Astrocyte (in vitro differentiated cells and primary cell): ENCODE data around the gene SLC25A22. TPM values are rescaled to one million over a fixed set of nuclear protein-coding genes. Genes with fewer than 3 reads are reported as not detected.

Source experiments
- DNase-seq: peaks from one replicate; pipeline ENCODE4 v3.0.0-alpha.2; 2010; ENCODE audit warnings: low read depth
- FAIRE-seq: peaks from 2 replicates; lab custom pipeline; 2011; peaks lifted over from hg19 to GRCh38; lab: Jason Lieb, UNC
- H2AFZ ChIP-seq: 2 replicates; pipeline ENCODE4 v1.6.0; 2012; ENCODE audit warnings: low read depth, low read length, inconsistent platforms
- H3K27ac ChIP-seq: 2 replicates; pipeline ENCODE4 v1.5.1; 2011; ENCODE audit warnings: low read depth, low read length, inconsistent platforms
- H3K27me3 ChIP-seq: 2 replicates; pipeline ENCODE4 v1.6.0; 2011; ENCODE audit warnings: low read length, inconsistent platforms; ENCODE audit not compliant: insufficient read depth
- H3K36me3 ChIP-seq: 2 replicates; pipeline ENCODE4 v1.5.1; 2011; ENCODE audit warnings: low read length, inconsistent platforms; ENCODE audit not compliant: insufficient read depth
- H3K4me1 ChIP-seq: 2 replicates; pipeline ENCODE4 v1.5.1; 2011; ENCODE audit warnings: low read length, inconsistent platforms; ENCODE audit not compliant: insufficient read depth
- H3K4me2 ChIP-seq: 2 replicates; pipeline ENCODE4 v1.6.0; 2012; ENCODE audit warnings: low read length, inconsistent platforms
- H3K4me3 ChIP-seq: 2 replicates; pipeline ENCODE4 v1.5.1; 2011; ENCODE audit warnings: low read depth, mild to moderate bottlenecking, low read length, inconsistent platforms; ENCODE audit not compliant: insufficient read depth
- H3K79me2 ChIP-seq: 2 replicates; pipeline ENCODE4 v1.6.0; 2012; ENCODE audit warnings: mild to moderate bottlenecking, low read length, inconsistent platforms; ENCODE audit not compliant: insufficient read depth
- H3K9ac ChIP-seq: 2 replicates; pipeline ENCODE4 v1.6.0; 2012; ENCODE audit warnings: mild to moderate bottlenecking, low read length, inconsistent platforms
- H3K9me3 ChIP-seq: 2 replicates; pipeline ENCODE4 v1.5.1; 2012; ENCODE audit warnings: low read depth, mild to moderate bottlenecking, low read length, inconsistent platforms; ENCODE audit not compliant: insufficient read depth
- H4K20me1 ChIP-seq: 2 replicates; pipeline ENCODE4 v1.6.0; 2012; ENCODE audit warnings: low read length, inconsistent platforms; ENCODE audit not compliant: insufficient read depth
- H3K27ac Mint-ChIP-seq: one replicate; pipeline ENCODE4 v1.8.0; 2021; ENCODE audit warnings: mild to moderate bottlenecking, mixed read lengths; ENCODE audit not compliant: unreplicated experiment
- H3K27me3 Mint-ChIP-seq: one replicate; pipeline ENCODE4 v1.8.0; 2021; ENCODE audit warnings: low read depth, mixed read lengths; ENCODE audit not compliant: unreplicated experiment
- H3K36me3 Mint-ChIP-seq: one replicate; pipeline ENCODE4 v1.8.0; 2021; ENCODE audit warnings: low read depth, mixed read lengths; ENCODE audit not compliant: unreplicated experiment
- H3K4me1 Mint-ChIP-seq: one replicate; pipeline ENCODE4 v1.8.0; 2021; ENCODE audit warnings: low read depth, mixed read lengths; ENCODE audit not compliant: unreplicated experiment
- H3K4me3 Mint-ChIP-seq: one replicate; pipeline ENCODE4 v1.8.0; 2021; ENCODE audit warnings: mild to moderate bottlenecking, moderate library complexity, mixed read lengths; ENCODE audit not compliant: unreplicated experiment
- H3K9me3 Mint-ChIP-seq: one replicate; pipeline ENCODE4 v1.8.0; 2021; ENCODE audit warnings: mild to moderate bottlenecking, mixed read lengths; ENCODE audit not compliant: unreplicated experiment
- CTCF ChIP-seq: IDR thresholded peaks from 2 replicates; pipeline ENCODE4 v1.5.1; 2011; ENCODE audit warnings: low read depth, mild to moderate bottlenecking, inconsistent platforms, low read length, moderate library complexity; ENCODE audit not compliant: insufficient read depth
- EZH2 ChIP-seq: IDR thresholded peaks from 2 replicates; pipeline ENCODE4 v1.6.1; 2012; ENCODE audit warnings: mild to moderate bottlenecking, low read length, inconsistent platforms; ENCODE audit not compliant: insufficient read depth
- total RNA-seq: library from RNA; stranded (reverse); gene quantifications from 2 replicates; pipeline ENCODE4 v1.2.1, GENCODE V29; 2021

Gene SLC25A22
- total RNA-seq, 1 donor from 2014 or later = 21.4 TPM

DNA sequence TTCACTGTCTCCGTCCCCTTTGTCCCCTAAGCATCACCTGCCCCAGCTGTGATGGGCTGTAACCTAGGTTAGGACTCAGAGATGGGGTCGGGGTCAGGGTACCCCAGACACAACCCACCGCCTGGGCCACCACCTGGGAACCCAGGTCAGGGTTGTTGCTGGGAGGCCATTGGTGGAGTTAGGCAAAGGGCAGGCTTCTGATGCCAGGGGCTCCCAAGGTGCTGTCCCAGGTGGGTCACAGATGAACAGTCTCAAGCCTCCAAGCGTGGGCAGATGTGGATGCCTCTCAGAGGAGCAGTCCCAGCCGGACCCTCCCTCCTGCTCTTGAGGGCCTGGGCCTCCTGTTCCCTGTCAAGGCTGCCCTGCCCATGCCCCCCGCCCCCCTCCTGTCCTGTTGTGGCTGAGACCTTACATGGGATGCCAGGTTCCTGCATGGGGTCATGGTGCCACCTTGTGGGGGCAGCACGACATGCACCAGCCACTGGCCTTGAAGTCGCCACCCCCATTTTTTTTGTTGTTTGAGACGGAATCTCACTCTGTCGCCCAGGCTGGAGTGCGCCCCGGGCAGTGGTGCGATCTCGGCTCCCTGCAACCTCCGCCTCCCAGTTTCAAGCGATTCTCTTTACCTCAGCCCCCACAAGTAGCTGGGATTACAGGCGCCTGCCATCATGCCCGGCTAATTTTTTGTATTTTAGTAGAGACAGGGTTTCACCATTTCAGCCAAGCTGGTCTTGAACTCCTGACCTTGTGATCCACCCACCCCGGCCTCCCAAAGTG lies 32.9 kb downstream of the SLC25A22 start:
- H3K27me3 Mint-ChIP-seq = no peaks in the 10 kb centered on the region
- Histone ChIP-seq H2AFZ (no peak overlapping the region), H3K4me3 (no peak overlapping the region), H3K4me1 (peaks cover 7% of the 10 kb centered on the region), H3K4me2 (no peak overlapping the region), H3K79me2 (peaks cover 2% of the 10 kb centered on the region), H3K27me3 (no peaks in the 10 kb centered on the region), H3K36me3 (peaks cover 17% of the 10 kb centered on the region), H3K27ac (no peak overlapping the region), H4K20me1 (peaks cover 61% of the 10 kb centered on the region), H3K9ac (no peak overlapping the region), H3K9me3 (no peaks in the 10 kb centered on the region)
- peaks cover 9% of the 10 kb centered on the region for H3K4me1 Mint-ChIP-seq
- peaks cover 6% of the 10 kb centered on the region for H3K36me3 Mint-ChIP-seq
- FAIRE-seq = no peak
- peak overlapping the region; percentile 41 for H3K27ac Mint-ChIP-seq
- TF ChIP-seq EZH2 (no peak), CTCF (peak; percentile 17)
- no peak for DNase-seq
- no peaks in the 10 kb centered on the region for H3K9me3 Mint-ChIP-seq
- no peak overlapping the region for H3K4me3 Mint-ChIP-seq

GRCh38 chr11:764322-765024 lies 33.6 kb downstream of the SLC25A22 start:
- H3K27me3 Mint-ChIP-seq = no peaks in the 10 kb centered on the region
- Histone ChIP-seq H3K27ac (no peak overlapping the region), H3K4me2 (no peak overlapping the region), H4K20me1 (peaks cover 56% of the 10 kb centered on the region), H3K27me3 (no peaks in the 10 kb centered on the region), H3K9me3 (no peaks in the 10 kb centered on the region), H3K4me1 (peaks cover 7% of the 10 kb centered on the region), H2AFZ (no peak overlapping the region), H3K36me3 (peaks cover 21% of the 10 kb centered on the region), H3K4me3 (no peak overlapping the region), H3K9ac (no peak overlapping the region), H3K79me2 (no peaks in the 10 kb centered on the region)
- no peak overlapping the region for H3K4me3 Mint-ChIP-seq
- H3K27ac Mint-ChIP-seq = no peak overlapping the region
- H3K36me3 Mint-ChIP-seq = peaks cover 10% of the 10 kb centered on the region
- no peak for DNase-seq
- no peak for FAIRE-seq
- no peak for TF ChIP-seq CTCF
- TF ChIP-seq EZH2 = no peak
- H3K4me1 Mint-ChIP-seq = peaks cover 9% of the 10 kb centered on the region
- H3K9me3 Mint-ChIP-seq = no peaks in the 10 kb centered on the region
